ENCODE data around the gene MLC1.
A peak's percentile ranks its signal among the peaks of the same experiment; 100 is the strongest.

Gene MLC1

DNA sequence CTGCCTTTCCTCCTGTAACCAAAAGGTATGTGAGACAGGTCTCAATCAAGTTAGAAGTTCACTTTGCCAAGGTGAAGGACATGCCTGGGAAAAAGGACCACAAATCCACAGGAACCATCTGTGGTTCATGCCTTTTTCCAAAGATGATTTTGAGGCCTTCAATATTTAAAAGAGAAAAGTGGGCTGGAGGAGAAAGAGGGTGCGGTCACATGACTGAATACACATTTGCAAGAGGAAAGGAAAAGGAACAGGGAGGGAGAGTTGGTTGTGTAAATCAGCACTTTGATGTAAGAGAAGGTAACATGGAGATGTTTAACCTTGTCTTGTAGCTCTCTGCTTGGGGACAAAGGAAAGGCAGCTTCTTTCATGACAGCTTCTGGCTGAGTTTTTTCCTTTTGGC is 25.8 kb upstream of the MLC1 start:
- H3K4me2 ChIP-seq (ENCODE audit: low read depth, low read length, poor library complexity, severe bottlenecking) = peak overlapping the region; percentile 15

GRCh38 chr22:50107529-50107928 is 22.3 kb upstream of the MLC1 start:
- Histone ChIP-seq H3K4me2 (ENCODE audit: low read depth, low read length, poor library complexity, severe bottlenecking) (no peak overlapping the region), H3K9ac (ENCODE audit: low read depth, low read length, poor library complexity, severe bottlenecking) (no peak overlapping the region), H3K4me1 (ENCODE audit: insufficient read depth, low read length, poor library complexity, severe bottlenecking) (peaks cover 50% of the 10 kb centered on the region), H3F3A (ENCODE audit: low read depth) (no peaks in the 10 kb centered on the region), H3K36me3 (ENCODE audit: insufficient read depth, low read length) (no peaks in the 10 kb centered on the region), H3K9me2 (replicated peaks; ENCODE audit: low read depth, low read length) (no peaks in the 10 kb centered on the region), H3K4me3 (ENCODE audit: low read length, poor library complexity, severe bottlenecking) (no peak overlapping the region), H3K27me3 (ENCODE audit: insufficient read depth, low read length, poor library complexity, severe bottlenecking) (no peaks in the 10 kb centered on the region), H4K20me1 (ENCODE audit: insufficient read depth, low read length, poor library complexity, severe bottlenecking) (no peaks in the 10 kb centered on the region), H3K9me3 (ENCODE audit: insufficient read depth, low read depth, low read length) (no peaks in the 10 kb centered on the region), H3K79me2 (ENCODE audit: insufficient read depth, low read length) (no peaks in the 10 kb centered on the region), H2AFZ (ENCODE audit: low read length) (no peak overlapping the region)
- TF ChIP-seq, protein P1, sequence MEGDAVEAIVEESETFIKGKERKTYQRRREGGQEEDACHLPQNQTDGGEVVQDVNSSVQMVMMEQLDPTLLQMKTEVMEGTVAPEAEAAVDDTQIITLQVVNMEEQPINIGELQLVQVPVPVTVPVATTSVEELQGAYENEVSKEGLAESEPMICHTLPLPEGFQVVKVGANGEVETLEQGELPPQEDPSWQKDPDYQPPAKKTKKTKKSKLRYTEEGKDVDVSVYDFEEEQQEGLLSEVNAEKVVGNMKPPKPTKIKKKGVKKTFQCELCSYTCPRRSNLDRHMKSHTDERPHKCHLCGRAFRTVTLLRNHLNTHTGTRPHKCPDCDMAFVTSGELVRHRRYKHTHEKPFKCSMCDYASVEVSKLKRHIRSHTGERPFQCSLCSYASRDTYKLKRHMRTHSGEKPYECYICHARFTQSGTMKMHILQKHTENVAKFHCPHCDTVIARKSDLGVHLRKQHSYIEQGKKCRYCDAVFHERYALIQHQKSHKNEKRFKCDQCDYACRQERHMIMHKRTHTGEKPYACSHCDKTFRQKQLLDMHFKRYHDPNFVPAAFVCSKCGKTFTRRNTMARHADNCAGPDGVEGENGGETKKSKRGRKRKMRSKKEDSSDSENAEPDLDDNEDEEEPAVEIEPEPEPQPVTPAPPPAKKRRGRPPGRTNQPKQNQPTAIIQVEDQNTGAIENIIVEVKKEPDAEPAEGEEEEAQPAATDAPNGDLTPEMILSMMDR (conservative IDR thresholded peaks at IDR 0.05; ENCODE audit: low read length) = no peak
- TF ChIP-seq EZH2phosphoT487 (IDR thresholded peaks at IDR 0.05; ENCODE audit: borderline replicate concordance) = no peak

More for the DNA sequence above, 25.8 kb upstream of the MLC1 start:
- Histone ChIP-seq H3K36me3 (ENCODE audit: insufficient read depth, low read length) (no peaks in the 10 kb centered on the region), H3K4me3 (ENCODE audit: low read length, poor library complexity, severe bottlenecking) (no peak overlapping the region), H3F3A (ENCODE audit: low read depth) (no peaks in the 10 kb centered on the region), H2AFZ (ENCODE audit: low read length) (peak overlapping the region; percentile 65; the same call in 1 of the 2 replicates), H3K9me3 (ENCODE audit: insufficient read depth, low read depth, low read length) (no peaks in the 10 kb centered on the region), H3K27me3 (ENCODE audit: insufficient read depth, low read length, poor library complexity, severe bottlenecking) (no peaks in the 10 kb centered on the region), H3K79me2 (ENCODE audit: insufficient read depth, low read length) (no peaks in the 10 kb centered on the region), H3K4me1 (ENCODE audit: insufficient read depth, low read length, poor library complexity, severe bottlenecking) (peaks cover 26% of the 10 kb centered on the region), H3K9me2 (replicated peaks; ENCODE audit: low read depth, low read length) (no peaks in the 10 kb centered on the region), H3K9ac (ENCODE audit: low read depth, low read length, poor library complexity, severe bottlenecking) (no peak overlapping the region), H4K20me1 (ENCODE audit: insufficient read depth, low read length, poor library complexity, severe bottlenecking) (no peaks in the 10 kb centered on the region)
- no peak for TF ChIP-seq EZH2phosphoT487 (IDR thresholded peaks at IDR 0.05; ENCODE audit: borderline replicate concordance)
- TF ChIP-seq, protein P1 (conservative IDR thresholded peaks at IDR 0.05; ENCODE audit: low read length) = no peak

- no peaks in the 10 kb centered on the region for H3F3A ChIP-seq (ENCODE audit: low read depth)
- TF ChIP-seq EZH2phosphoT487 (IDR thresholded peaks at IDR 0.05; ENCODE audit: borderline replicate concordance) = no peak
- TF ChIP-seq, protein P1 (conservative IDR thresholded peaks at IDR 0.05; ENCODE audit: low read length) = no peak
- H3K9me2 ChIP-seq (replicated peaks; ENCODE audit: low read depth, low read length) = no peaks in the 10 kb centered on the region
- H3K4me1 ChIP-seq (ENCODE audit: insufficient read depth, low read length, poor library complexity, severe bottlenecking) = peaks cover 40% of the 10 kb centered on the region
- peak overlapping the region; percentile 33 for H3K4me3 ChIP-seq (ENCODE audit: low read length, poor library complexity, severe bottlenecking)
- peak overlapping the region; percentile 17; the same call in 1 of the 2 replicates for H2AFZ ChIP-seq (ENCODE audit: low read length)
- H3K27me3 ChIP-seq (ENCODE audit: insufficient read depth, low read length, poor library complexity, severe bottlenecking) = no peaks in the 10 kb centered on the region
- no peaks in the 10 kb centered on the region for H3K36me3 ChIP-seq (ENCODE audit: insufficient read depth, low read length)
- H3K9ac ChIP-seq (ENCODE audit: low read depth, low read length, poor library complexity, severe bottlenecking) = peak overlapping the region; percentile 60
- peak overlapping the region; percentile 53 for H3K4me2 ChIP-seq (ENCODE audit: low read depth, low read length, poor library complexity, severe bottlenecking)
- no peaks in the 10 kb centered on the region for H3K9me3 ChIP-seq (ENCODE audit: insufficient read depth, low read depth, low read length)
- H4K20me1 ChIP-seq (ENCODE audit: insufficient read depth, low read length, poor library complexity, severe bottlenecking) = no peaks in the 10 kb centered on the region
- no peaks in the 10 kb centered on the region for H3K79me2 ChIP-seq (ENCODE audit: insufficient read depth, low read length)
Measured at GRCh38 chr22:50105208-50106100, 20.2 kb upstream of the MLC1 start.
